Activated CD4-positive, alpha-beta T cell treated with anti-CD3 and anti-CD28 coated beads, Interleukin-2, amount 50 U/mL, for 4 hours (primary cell): Measurements from ENCODE around the gene SMIM36.
"Not testable (repeated sequence)": the region's sequence is repeated elsewhere in the genome, so short reads cannot be mapped to it uniquely, and the experiment has no call there.

Experiments
- DNase-seq, 2 experiments: peaks; one replicate each; pipeline ENCODE4 v3.0.0-alpha.2; 2020

Gene SMIM36

GRCh38 chr17:55433029-55433628, 78.1 kb downstream of the SMIM36 start:
- no peak for DNase-seq

- no peak for DNase-seq
Observed at GRCh38 chr17:55432358-55433028, 78.8 kb downstream of the SMIM36 start.

DNA sequence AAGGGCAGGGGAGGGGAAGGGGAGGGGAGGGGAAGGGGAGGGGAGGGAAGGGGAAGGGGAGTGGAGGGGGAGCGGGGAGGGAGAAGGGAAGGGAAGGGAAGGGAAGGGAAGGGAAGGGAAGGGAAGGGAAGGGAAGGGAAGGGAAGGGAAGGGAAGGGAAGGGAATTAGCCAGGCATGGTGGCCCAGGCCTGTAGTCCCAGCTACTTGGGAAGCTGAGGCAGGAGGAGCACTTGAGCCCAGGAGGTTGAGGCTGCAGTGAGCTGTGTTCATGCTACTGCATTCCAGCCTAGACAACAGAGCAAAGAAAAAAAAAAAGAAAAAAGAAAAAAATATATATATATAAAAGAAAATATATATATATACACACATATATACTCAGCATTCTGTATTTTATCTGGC, 79.3 kb downstream of the SMIM36 start:
- DNase-seq, result not testable (repeated sequence)

DNA sequence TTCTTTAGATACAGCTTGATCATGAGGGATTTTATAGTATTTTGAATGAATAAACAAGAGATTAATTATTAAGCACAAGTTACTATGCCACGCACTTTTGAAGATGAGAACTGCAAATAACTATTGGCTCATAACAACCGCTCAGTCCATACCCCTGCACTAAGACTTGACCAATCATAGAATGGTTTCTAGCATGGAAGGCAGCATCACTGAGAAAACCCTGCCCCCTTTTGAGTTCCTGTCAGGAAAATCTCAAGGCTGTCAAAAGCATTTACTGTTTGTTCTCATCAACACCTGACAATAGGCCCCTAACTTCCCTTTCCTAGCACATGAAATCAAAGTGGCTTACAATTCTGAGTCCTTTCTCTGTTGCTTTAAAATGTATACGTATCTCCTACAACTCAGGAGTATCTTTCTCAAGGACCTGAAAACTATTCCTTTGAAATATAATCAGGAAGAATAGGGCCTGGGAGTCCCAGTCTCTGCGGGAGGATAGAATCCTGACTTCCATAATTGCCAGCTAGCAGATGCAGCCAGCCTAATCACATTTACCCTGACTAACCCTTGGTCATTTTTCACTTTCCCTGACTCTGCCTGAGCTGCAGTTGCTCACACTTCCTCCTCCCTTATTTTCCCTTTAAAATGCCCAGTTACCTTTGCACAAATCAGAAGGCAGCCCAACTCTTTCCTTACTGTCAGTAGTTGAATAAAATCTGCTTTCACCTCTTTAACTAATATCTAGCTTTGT, 80.5 kb downstream of the SMIM36 start:
- DNase-seq, result no peak

- DNase-seq, result no peak
Observed at GRCh38 chr17:55427587-55427882, 83.7 kb downstream of the SMIM36 start.

DNA sequence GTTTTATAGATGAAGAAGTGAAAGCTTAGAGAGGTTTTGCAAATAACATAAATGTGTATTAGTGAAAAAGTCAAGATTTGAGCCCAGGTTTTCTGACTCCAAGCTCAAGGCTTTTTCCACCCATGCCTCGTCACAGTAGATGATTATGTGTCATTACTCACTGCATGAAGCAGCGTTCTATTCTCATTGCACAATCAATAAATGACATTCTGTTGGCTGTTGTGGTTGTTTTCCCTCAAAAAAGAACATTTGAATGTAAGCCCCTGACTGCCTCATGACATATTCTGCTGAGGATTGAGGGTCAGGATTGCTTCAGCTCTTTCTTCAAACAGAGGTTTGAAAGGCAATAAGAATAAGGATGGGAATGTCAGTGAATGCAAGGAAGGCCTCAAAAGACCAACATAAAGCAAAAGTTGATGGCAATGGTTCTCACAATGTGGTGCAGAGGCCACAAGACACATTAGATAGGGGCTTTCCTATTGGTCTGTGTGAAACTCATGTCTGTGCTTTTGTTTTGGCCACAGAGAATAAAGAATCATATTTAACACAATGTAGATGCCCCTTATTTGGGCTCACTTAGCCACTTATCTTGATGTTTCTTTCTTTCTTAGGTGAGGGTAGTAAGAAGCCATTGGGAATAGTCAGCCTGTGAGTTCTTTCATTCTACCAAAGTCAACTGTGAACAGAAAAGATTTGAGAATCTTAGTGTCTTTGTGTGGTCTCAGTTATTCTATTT, 84.2 kb downstream of the SMIM36 start:
- DNase-seq, result no peak

- DNase-seq, result no peak
Observed at GRCh38 chr17:55424893-55425540, 86.2 kb downstream of the SMIM36 start.

DNA sequence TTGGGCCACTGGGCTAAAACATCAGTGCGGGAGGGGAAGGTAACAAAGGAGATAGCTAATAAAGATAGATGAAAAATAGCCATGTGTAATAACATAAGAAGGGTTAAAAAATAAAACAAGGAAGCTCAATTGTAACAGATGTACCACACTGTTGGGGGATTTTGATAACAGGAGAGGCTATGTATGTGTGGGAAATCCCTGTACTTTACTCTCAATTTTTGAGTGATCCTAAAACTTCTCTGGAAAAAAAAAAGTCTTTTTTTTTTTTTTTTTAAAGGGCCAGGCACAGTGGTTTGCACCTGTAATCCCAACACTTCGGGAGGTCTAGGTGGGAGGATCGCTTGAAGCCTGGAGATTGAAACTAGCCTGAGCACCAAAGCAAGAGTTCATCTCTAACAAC, 87.7 kb downstream of the SMIM36 start:
- no peak for DNase-seq

DNA sequence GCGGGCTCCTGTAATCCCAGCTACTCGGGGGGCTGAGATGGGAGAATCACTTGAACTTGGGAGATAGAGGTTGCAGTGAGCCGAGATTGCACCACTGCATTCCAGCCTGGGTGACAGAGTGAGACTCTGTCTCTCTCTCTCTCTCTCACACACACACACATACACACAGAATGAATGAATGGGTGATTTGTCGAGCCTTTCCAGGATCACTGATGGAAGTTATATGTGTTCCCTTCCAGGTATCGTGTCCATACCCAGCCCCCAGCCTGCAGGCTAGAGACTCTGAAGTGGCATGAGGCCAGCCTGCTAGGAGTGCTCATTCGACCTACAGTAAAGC, 88.5 kb downstream of the SMIM36 start:
- DNase-seq, result not testable (repeated sequence)

GRCh38 chr17:55421179-55421934, 89.9 kb downstream of the SMIM36 start, which contains the start of gene MMD:
TSS of gene MMD (minus strand) at chr17:55421835. CDS start at chr17:55421695, 140 bp downstream.
- DNase-seq, result no peak

- peak; percentile 21 to 27 for DNase-seq
Observed at GRCh38 chr17:55420776-55421178, 90.5 kb downstream of the SMIM36 start.

GRCh38 chr17:55420067-55420775, 91.0 kb downstream of the SMIM36 start:
- DNase-seq, result peak in 1 of 2 experiments; percentile 15

- no peak for DNase-seq
Observed at GRCh38 chr17:55418369-55419268, 92.6 kb downstream of the SMIM36 start.

DNA sequence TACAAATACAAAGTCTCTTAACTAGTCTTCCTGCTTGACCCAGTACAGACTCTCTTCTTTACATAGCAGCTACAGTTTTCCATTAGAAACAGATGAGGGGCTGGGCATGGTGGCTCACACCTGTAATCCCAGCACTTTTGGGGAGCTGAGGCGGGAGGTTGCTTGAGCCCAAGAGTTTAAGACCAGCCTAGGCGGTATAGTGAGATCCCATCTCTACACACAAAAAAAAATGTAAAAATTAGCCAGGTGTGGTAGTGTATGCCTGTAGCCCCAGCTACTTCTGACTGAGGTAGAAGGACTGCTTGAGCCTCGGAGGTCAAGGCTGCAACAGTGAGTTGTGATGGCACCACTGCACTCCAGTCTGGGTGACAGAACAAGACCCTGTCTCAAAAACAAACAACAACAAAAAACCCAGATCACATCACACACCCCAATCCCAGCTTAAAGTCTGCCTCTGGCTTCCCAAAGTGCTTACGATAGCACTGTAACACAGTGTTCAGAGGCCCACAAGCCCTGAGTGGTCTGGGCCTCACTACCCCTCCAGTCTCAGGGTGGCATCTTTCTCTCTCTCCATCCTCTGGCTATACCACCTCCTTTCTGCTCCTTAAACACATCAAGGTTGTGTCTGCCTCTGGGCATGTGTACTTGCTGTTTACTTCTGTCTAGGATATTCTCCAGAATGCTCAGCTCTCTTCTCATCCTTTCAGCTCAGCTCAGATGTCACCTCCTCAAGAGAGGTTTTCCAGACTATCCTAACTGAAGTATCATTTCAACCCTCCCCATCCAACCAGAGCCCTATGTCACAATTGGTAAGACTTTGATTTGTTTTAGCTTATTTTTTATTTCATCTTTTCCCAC, 93.6 kb downstream of the SMIM36 start:
- no peak for DNase-seq

DNA sequence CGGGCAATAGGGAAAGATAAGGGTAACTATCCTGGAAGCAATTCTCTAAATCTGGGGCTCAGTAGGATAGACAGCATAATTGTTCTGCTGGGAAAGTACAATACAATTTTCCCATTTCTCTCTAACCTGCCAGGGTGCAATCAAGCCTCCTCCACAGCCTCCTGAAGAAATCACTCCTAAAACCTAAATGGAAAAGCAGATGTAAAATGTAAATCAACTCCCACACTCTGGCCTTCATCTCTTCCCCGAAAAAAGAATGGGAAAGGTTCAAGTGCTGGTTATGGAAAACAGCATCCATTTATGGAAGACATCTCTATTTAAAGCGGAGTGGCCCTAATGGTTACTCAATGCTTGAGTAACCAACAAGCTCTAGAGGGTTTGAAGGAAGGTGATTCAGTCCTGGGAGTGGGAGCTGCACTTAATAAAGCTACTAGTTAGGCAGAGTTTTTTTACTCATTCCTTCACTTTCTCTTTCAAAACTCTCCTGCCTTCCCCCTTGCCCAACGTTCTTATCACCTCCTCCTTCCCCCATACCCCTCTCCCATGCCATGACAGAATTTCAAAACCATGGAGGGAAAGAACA, 94.7 kb downstream of the SMIM36 start:
- DNase-seq, result no peak

GRCh38 chr17:55416000-55416399, 95.3 kb downstream of the SMIM36 start:
- no peak for DNase-seq

DNA sequence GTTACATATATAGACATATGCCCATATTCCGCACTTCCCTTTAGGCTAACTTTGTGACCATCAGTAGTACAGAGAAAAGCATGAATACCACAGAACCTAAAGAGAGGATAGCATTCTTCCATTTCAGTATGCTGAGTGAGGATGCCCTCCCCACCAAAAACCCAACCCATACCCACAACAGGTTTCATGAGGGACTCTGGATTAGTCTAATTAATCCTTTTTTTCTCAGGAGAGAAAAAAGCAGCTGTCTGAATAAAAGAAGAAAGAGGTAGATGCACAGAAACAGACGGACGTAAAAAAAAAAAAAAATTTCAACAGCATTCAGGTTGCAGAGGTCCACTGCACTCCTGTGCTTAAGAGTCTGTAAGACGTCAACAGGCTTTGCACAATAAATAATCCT, 96.3 kb downstream of the SMIM36 start:
- DNase-seq, result no peak

DNA sequence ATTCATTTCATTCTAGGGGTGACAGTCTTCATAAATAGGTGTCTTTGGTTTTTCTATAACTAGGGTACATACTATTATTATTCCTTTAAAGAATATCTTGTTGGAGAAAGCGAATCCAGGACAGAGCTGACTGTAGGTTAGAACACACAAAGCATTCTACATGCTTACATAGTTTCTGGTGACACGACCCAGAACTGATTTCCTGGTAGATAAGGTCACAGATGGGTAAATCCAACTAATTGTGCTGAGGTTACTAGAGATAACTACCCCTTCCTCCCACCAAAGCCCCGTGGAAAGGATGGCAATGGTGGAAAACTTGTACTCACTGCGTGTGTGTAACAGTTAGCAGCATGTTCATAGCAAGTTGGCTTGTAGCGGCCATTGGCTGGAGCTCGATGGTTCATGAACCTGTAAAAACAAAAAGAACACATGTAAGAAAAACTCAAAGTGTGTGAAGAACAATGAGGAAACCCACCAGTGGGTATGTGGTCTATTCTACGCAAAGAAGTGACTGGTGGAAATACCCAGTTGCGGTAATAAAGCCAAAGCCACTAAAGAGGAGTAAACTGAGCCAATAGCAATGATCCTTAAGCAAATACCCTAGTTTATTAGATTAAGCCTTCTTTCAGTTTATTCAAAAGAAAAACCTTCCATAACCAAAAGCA, 97.3 kb downstream of the SMIM36 start:
- DNase-seq, result no peak

GRCh38 chr17:55411463-55411855, 99.8 kb downstream of the SMIM36 start:
- DNase-seq, result no peak
